GM18505 (cell line): ENCODE measurements around the gene LRRC8E.
"Not testable (repeated sequence)": the region's sequence is repeated elsewhere in the genome, so short reads cannot be mapped to it uniquely, and the experiment has no call there.

Source experiments
- ATAC-seq: cut with Tn5 transposase; IDR thresholded peaks from one replicate; pipeline ENCODE4 v1.9.1; 2021; ENCODE audit not compliant: unreplicated experiment
- POLR2A ChIP-seq: IDR thresholded peaks from 4 replicates; pipeline ENCODE4 v1.6.1; 2011; ENCODE audit warnings: borderline replicate concordance; ENCODE audit not compliant: insufficient read depth, insufficient read length; ENCODE audit errors: extremely low read depth

The LRRC8E gene

DNA sequence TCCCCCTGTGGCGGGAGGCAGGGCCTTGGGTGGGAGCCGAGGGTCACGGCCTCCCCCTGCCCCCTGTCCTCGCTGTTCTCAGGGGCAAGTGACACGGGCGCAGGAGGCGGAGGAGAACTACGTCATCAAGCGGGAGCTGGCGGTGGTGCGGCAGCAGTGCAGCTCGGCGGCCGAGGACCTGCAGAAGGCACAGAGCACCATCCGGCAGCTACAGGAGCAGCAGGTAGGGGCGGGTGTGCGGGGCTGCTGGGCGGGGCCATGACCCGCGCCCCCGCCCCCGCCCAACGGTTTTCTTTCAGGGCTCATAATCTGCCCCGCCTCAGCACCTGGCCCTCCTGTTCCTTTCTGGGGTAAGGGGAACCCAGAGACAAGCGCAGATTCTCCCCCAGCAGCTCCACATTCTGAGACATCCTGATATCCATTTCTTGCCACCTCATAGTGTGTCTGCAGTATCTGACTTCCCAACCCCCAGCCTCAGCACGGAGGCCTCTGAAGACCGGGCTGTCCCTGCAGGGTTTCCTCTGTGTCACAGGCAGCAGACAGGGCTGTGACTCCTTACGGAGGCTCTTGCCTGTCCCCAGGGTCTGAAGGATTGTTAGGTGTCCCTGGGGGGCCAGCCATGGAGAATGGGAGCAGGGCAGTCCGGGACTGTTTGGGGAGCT lies 30.1 kb upstream of the LRRC8E start:
- no peak for TF ChIP-seq POLR2A
- no peak for ATAC-seq

GRCh38 chr19:7859087-7859486 lies 29.2 kb upstream of the LRRC8E start:
- not testable (repeated sequence) for ATAC-seq

DNA sequence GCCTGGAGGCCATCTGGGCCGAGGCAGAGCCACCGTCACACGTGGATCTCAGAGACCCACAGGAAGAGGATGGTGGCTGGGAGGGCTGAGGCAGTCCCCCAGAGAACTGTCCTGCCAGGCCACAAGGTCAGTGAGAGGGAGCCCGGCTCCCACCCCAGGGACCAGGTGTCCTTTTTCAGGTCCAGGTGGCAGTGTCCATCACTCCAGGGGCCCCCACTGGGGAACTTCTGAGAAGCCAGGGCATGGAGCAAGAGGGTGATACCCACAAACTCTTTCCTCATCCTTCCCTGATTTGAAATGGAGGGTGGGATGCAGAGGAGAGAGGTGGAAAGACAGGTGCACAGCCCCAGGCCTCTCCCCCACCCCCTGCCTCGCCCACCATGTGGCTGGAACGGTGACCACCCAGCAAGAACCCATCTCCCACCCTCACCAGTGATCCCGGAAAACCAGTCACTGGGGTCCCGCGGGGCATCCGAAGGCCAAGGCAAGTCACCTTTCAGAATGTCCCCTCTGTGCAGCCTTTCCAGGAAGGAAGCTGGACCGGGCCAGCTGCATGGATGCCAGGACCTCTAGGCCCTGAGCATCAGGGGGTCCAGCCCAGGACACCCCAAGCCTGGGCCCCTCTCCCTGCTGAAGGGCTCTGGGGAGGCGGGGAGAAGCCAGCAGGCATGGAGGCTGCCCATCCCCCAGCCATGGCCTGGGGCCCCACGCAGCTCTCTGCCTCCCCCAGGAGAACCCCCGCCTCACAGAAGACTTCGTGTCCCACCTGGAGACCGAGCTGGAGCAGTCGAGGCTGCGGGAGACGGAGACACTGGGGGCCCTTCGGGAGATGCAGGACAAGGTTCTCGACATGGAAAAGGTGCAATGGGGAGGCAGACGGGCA lies 28.2 kb upstream of the LRRC8E start:
- no peak for ATAC-seq
- no peak for TF ChIP-seq POLR2A

- no peak for TF ChIP-seq POLR2A
- ATAC-seq: no peak
Observed at GRCh38 chr19:7860714-7861618, 27.3 kb upstream of the LRRC8E start.

- TF ChIP-seq POLR2A: no peak
- no peak for ATAC-seq
Observed at GRCh38 chr19:7861619-7862412, 26.5 kb upstream of the LRRC8E start.

DNA sequence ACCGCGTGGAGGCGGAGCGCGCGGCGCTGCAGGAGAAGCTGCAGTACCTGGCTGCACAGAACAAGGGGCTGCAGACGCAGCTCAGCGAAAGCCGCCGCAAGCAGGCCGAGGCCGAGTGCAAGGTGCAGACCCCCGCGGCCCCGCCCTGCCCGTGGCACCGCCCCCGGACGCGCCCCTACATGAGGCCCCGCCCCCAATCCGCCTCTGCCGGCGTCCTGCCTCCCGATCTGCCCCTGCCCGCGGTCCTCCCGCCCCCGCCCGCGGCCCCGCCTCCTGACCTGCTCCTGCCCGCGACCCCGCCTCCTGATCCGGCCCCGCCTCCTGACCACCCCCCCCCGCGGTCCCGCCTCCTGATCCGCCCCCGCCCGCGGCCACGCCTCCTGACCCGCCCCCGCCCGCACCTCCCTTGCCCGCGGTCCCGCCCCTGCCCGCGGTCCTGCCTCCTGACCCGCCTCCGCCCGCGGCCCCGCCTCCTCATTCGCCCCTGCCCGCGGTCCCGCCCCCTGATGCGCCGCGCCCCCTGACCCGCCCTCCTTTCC lies 25.8 kb upstream of the LRRC8E start:
- TF ChIP-seq POLR2A: no peak

GRCh38 chr19:7863157-7863970 lies 24.9 kb upstream of the LRRC8E start:
- no peak for TF ChIP-seq POLR2A
- no peak for ATAC-seq

More for the DNA sequence above, 25.8 kb upstream of the LRRC8E start:
- no peak for ATAC-seq

DNA sequence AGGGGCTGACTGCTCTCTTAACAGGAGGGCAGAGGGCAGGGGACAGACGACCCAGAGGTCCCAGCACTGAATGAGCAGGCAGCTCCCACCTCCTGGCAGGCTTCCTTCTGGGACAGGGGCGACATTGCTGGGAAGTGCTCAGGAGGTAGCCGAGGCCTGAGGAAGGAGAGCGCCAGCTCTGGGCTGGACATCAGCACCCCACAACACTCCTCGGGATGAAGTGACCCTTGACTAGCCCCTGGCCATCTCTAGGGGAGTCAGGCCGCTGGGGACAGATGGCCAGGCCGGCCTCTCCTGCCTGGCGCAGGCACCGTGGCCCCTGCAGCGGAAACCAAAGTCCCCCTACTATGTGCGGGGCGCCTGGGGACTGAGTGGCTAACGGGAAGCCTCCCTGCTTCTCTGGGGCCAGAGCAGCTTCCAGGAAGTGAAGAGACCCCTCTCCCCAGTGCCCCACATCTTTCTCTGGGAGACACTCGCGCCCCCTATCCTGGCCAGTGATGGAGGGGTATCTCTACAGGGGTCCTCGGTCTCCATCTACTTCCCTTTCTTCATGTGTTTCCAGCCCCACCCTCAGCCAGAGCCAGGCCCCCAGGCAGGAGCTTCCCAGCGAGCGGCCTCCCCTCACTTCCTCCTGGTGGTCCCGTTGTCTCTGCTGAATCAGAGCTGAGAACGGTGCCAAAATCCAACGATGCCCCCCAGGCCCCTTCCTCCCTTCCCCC lies 24.2 kb upstream of the LRRC8E start:
- no peak for ATAC-seq
- TF ChIP-seq POLR2A: no peak

- no peak for ATAC-seq
- TF ChIP-seq POLR2A: no peak
Observed at GRCh38 chr19:7864690-7865074, 23.6 kb upstream of the LRRC8E start.

DNA sequence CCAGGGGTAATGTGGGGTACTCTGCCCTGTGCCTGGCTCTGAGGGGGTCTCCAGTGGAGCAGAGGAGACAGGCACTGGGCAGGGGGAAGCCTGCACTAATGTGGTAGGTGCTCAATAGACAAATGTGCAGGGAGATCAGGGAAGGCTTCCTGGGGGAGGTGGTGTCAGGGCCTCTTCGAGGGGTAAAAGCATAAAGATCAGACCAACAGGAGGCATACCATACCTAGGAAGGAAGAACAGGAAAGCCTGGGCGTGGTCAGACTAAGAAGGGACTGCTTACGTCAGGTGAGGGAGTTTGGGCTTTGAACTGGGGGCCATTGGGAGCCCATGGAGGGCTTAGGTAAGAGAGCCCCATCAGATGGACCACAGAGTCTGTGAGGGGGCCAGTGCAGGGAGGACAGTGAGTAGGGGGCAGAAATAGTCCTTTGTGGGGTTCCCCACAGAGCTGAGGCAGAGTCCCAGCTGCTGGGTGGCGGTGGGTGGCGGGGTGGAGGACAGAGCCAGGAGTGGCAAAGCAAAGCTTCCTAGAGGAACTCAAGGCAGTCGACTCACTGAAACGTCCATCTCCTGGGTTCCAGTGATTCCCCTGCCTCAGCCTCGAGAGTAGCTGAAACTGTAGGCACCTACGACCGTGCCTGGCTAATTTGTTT lies 22.9 kb upstream of the LRRC8E start:
- TF ChIP-seq POLR2A: no peak
- ATAC-seq: no peak

DNA sequence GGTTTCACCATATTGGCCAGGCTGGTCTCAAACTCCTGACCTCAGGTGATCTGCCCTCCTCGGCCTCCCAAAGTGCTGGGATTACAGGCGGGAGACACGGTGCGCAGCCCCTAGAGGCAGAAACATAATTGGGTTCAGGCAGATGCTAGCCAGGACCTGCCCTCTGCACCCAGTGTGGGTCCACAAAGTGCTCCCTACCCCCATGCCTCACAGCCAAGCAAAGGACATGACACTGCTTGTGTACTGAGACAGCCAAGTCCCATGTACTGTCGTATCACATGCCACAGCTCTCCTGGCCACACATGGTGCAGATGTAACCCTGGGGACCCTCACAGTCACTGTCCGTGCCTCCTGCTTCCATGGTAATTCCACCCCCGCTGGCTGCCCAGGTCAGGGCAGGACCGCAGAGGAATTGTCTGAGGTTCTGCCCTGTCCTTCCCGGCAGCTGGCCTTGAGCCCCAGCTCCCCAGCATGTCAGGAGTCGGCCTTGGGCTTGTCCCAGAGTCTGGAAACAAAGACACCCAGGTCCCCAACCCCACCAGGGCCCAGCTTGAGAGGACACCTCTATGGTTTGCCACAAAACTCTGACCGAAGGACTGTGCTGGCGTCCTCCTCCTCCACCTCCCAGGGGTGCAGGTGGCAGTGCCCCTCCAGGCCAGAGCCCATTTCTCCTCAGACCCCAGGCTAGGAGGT lies 21.8 kb upstream of the LRRC8E start:
- no peak for ATAC-seq
- TF ChIP-seq POLR2A: no peak
